GM12873 (cell line): ENCODE measurements around the gene RUNX1.

Experiments used
- TF ChIP-seq, protein P1 (sequence below): IDR thresholded peaks from 2 replicates; pipeline ENCODE4 v1.5.1; 2012; ENCODE audit warnings: low read depth, mild to moderate bottlenecking, moderate library complexity, low read length, control low read depth; ENCODE audit not compliant: insufficient read depth; ENCODE audit errors: missing control alignments

The RUNX1 gene

GRCh38 chr21:34764715-34765284, 284.3 kb downstream of the RUNX1 start:
- TF ChIP-seq, protein P1, sequence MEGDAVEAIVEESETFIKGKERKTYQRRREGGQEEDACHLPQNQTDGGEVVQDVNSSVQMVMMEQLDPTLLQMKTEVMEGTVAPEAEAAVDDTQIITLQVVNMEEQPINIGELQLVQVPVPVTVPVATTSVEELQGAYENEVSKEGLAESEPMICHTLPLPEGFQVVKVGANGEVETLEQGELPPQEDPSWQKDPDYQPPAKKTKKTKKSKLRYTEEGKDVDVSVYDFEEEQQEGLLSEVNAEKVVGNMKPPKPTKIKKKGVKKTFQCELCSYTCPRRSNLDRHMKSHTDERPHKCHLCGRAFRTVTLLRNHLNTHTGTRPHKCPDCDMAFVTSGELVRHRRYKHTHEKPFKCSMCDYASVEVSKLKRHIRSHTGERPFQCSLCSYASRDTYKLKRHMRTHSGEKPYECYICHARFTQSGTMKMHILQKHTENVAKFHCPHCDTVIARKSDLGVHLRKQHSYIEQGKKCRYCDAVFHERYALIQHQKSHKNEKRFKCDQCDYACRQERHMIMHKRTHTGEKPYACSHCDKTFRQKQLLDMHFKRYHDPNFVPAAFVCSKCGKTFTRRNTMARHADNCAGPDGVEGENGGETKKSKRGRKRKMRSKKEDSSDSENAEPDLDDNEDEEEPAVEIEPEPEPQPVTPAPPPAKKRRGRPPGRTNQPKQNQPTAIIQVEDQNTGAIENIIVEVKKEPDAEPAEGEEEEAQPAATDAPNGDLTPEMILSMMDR: no peak

GRCh38 chr21:34762786-34763185, 286.3 kb downstream of the RUNX1 start:
- TF ChIP-seq, protein P1: no peak

GRCh38 chr21:34761758-34762330, 287.3 kb downstream of the RUNX1 start:
- TF ChIP-seq, protein P1: no peak

DNA sequence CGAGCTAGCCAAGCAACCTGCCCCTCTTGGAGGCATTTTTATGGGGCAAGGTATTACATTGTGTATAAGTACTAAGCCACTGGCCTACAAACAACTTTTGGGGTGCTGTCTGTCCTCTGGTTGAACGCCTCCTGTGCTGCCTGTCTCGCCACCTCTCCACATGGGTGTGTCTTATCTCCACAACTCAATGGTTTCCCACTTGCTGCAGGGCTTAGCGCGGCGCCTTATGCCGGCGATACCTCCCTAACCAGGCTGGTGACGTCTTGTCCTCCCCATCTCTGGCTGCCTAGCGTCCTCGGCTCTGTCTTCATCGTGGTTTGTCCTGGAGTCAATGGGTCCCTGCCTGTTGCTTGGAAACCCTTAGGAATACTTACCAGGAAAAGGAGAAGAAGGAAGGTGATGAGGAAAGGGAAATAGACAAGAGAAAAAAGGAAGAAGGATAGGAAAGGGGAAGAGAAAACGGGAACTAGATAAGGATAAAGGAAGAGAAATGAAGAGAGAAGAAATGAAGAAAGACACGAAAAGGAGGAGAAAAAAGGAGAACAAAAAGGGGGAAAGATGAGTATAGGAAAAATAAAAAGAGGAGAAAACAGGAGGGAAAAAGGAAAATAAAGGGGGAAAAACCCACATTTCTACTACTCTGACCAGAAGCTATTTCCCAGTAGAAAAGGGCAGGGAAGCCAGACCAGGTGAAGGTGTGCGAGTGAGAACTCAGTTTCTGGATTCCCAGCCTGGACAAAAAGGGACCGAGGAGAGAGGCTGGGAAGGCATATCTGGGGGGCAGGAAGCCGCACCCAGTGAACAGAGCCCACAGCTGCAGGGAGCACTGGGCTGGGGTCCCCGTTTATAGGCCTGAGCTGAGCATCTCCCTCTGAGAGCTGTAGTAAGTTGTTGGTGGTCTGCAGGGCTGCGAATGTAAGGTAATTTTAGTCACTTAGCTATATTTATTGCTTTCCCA, 294.1 kb downstream of the RUNX1 start:
- TF ChIP-seq, protein P1: no peak

- TF ChIP-seq, protein P1: no peak
These were observed 300.2 kb downstream of the RUNX1 start for GRCh38 chr21:34748862-34749261.

DNA sequence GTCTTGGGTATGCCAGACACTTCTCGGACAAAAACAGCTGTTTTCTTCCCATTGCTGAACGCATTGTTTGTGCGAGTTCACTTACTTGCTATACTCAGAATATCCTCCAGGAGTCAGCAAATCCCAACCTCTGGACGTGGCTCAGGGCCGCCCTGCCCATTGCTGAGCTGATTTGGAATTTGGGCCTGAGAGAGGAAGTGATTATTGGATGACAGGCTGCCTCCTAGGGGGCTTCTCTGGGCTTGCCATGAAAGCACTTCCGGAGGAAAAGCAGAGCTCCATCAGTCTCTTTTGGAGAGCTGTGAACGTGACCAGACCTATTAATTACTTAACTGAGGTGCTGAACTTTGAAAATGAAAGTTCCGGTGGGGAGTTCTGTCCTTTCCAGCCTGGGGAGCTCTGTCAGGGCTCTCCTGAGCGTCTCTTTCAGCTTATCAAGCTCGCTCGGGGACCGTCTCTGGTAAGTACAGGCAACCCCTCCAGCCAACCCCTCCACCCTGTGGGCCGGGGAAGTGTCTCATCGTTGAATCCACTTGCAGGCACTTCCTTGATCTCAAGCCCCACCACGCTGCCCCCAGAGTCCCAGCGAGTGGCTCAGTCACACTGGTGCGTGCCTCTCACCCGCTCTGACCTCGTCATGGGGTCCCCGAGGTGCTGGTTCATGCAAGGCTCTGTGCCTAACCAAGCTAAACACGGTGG, 303.4 kb downstream of the RUNX1 start:
- TF ChIP-seq, protein P1: peak; percentile 84
